Measurements from ENCODE around the gene TMCC3. TPM values are rescaled to one million over a fixed set of nuclear protein-coding genes. Genes with fewer than 3 reads are reported as not detected.

TMCC3 gene
- total RNA-seq, 1 donor from 2014 or later, result 1.7 TPM

DNA sequence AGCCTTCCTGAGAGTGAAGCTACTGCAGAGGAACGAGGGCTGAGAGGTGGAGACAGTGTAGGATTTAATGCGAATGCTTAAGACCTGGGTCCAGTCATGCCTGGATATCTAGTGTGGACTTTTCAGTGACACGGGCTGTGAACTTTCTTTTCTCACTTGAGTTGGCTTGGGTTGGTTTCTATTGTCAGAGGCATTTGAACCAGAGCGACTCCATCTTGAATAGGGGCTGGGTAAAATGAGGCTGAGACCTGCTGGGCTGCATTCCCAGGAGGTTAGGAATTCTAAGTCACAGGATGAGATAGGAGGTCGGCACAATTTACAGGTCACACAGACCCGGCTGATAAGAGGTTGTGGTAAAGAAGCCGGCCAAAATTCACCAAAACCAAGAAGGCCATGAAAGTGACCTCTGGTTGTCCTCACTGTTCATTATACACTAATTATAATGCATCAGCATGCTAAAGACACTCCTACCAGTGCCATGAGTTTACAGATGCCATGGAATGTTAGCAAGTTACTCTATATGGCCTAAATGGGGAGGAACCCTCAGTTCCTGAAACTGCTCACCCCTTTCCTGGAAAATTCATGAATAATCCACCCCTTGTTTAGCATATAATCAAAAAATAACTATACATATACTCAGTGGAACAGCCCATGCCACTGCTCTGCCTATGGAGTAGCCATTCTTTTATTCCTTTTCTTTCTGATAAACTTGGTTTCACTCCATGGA lies 34.2 kb upstream of the TMCC3 start:
- Histone ChIP-seq H3K9me3 (replicated peaks) (no peaks in the 10 kb centered on the region), H3K27ac (replicated peaks) (no peak overlapping the region), H3K27me3 (ENCODE audit: low read depth) (no peaks in the 10 kb centered on the region), H3K4me3 (no peak overlapping the region), H3K36me3 (no peaks in the 10 kb centered on the region), H3K4me1 (peaks cover 9% of the 10 kb centered on the region)
- DNase-seq, result no peak
- intact Hi-C loops (cut with micrococcal nuclease), result no loop called here
- TF ChIP-seq, protein P1, sequence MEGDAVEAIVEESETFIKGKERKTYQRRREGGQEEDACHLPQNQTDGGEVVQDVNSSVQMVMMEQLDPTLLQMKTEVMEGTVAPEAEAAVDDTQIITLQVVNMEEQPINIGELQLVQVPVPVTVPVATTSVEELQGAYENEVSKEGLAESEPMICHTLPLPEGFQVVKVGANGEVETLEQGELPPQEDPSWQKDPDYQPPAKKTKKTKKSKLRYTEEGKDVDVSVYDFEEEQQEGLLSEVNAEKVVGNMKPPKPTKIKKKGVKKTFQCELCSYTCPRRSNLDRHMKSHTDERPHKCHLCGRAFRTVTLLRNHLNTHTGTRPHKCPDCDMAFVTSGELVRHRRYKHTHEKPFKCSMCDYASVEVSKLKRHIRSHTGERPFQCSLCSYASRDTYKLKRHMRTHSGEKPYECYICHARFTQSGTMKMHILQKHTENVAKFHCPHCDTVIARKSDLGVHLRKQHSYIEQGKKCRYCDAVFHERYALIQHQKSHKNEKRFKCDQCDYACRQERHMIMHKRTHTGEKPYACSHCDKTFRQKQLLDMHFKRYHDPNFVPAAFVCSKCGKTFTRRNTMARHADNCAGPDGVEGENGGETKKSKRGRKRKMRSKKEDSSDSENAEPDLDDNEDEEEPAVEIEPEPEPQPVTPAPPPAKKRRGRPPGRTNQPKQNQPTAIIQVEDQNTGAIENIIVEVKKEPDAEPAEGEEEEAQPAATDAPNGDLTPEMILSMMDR (IDR thresholded peaks at IDR 0.05; ENCODE audit: borderline replicate concordance), result no peak

DNA sequence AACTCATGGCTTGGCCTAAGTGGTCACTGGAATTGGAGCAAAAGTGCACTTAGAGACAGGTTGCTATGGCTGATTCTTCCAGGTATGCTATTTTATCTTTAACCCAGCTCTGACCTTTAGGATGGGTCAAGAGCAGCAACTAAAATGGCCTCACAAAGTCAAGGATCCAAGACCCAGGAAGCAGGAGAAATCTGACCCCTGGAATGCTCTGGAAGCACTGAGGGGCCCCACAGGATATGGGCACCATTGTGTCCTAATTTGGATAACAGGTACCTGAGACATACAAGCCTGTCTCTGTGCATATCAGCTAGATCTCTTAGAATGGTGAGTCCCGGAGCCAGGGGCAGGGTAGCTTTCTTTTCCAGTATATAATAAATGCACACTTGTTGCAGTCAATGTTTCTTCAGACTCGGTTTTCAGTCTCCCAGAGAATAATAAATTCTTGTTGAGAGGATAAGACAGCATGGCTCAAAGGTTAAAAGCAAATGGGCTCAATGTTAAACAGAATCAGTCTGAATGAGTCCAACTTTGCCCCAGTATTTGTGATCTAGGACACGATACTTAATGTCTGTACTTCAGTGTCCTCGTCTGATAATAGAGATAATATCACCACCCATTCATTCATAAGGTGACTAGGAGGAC lies 29.3 kb upstream of the TMCC3 start:
- Histone ChIP-seq H3K4me3 (no peak overlapping the region), H3K27me3 (ENCODE audit: low read depth) (no peaks in the 10 kb centered on the region), H3K27ac (replicated peaks) (no peak overlapping the region), H3K9me3 (replicated peaks) (no peaks in the 10 kb centered on the region), H3K36me3 (no peaks in the 10 kb centered on the region), H3K4me1 (peaks cover 6% of the 10 kb centered on the region)
- intact Hi-C loops (cut with micrococcal nuclease), result no loop called here
- DNase-seq, result no peak
- TF ChIP-seq, protein P1 (IDR thresholded peaks at IDR 0.05; ENCODE audit: borderline replicate concordance), result no peak

DNA sequence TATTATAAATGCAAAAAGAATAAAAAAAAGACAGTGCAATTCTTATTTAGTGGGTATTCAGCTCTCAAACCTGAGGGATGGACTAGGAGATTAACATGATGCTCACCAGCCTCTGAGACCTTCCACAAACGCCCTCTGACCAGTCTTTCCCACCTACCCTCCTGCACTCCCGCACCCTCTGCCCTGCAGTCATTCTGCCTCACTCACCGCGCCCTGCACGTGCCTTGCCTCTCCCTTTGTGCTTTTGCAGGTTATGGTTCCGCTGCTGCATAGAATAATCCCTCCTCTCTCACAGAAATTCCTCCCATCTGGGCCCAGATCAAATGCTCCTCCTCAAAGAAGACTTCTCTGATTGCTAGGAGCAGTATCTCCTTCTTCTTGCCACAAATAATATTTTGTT lies 28.5 kb upstream of the TMCC3 start:
- no peaks in the 10 kb centered on the region for H3K36me3 ChIP-seq
- no peaks in the 10 kb centered on the region for H3K27me3 ChIP-seq (ENCODE audit: low read depth)
- TF ChIP-seq, protein P1 (IDR thresholded peaks at IDR 0.05; ENCODE audit: borderline replicate concordance), result no peak
- H3K4me1 ChIP-seq, result peaks cover 14% of the 10 kb centered on the region
- no peak overlapping the region for H3K27ac ChIP-seq (replicated peaks)
- intact Hi-C loops (cut with micrococcal nuclease), result no loop called here
- DNase-seq, result no peak
- no peak overlapping the region for H3K4me3 ChIP-seq
- no peaks in the 10 kb centered on the region for H3K9me3 ChIP-seq (replicated peaks)

DNA sequence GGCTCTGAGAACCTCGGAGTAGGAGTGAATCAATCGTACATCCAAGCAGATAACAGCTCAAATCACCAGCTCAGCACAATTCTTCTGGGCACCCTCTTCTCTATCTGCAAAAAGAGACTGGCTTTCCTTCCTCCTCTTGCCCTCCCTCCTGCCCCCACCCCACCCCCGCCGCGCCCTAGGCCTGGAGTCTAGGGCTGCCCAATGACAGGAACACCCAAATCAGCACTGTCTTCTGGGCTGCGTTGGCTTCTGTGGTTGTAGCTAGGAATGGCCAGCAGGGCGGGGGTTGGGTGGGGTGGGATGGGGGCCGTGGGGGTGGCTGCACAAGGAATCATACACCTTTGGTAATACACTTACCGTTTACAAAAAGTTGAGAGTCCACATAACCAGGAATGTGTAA lies 28.0 kb upstream of the TMCC3 start:
- intact Hi-C loops (cut with micrococcal nuclease), result no loop called here
- peaks cover 17% of the 10 kb centered on the region for H3K4me1 ChIP-seq
- no peak for DNase-seq

DNA sequence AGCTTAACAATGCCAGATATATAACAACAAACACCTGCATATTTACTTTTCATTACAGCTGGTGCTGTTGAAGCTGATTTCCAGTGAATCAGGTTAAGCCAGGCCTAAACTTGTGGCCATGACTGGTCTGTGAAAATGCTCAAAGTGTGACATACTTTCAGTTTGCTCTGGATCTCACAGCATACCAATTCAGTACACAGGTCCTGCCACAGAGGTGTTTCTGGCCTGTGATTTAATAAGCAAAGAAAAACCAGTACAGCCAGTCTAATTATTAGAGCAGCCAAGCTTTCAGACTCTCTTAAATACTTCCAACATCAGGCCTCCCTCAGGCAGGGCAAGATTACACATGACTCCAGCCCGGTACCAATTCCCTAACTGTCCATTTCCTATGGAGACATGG lies 27.4 kb upstream of the TMCC3 start:
- DNase-seq, result no peak
- Histone ChIP-seq H3K27me3 (ENCODE audit: low read depth) (no peaks in the 10 kb centered on the region), H3K36me3 (no peaks in the 10 kb centered on the region), H3K4me1 (peaks cover 17% of the 10 kb centered on the region), H3K4me3 (no peak overlapping the region), H3K27ac (replicated peaks) (no peak overlapping the region), H3K9me3 (replicated peaks) (no peaks in the 10 kb centered on the region)
- TF ChIP-seq, protein P1 (IDR thresholded peaks at IDR 0.05; ENCODE audit: borderline replicate concordance), result no peak
- intact Hi-C loops (cut with micrococcal nuclease), result no loop called here

More for the DNA sequence above, 28.0 kb upstream of the TMCC3 start:
- H3K4me3 ChIP-seq, result no peak overlapping the region
- H3K9me3 ChIP-seq (replicated peaks), result no peaks in the 10 kb centered on the region
- no peaks in the 10 kb centered on the region for H3K27me3 ChIP-seq (ENCODE audit: low read depth)
- TF ChIP-seq, protein P1 (IDR thresholded peaks at IDR 0.05; ENCODE audit: borderline replicate concordance), result no peak
- no peak overlapping the region for H3K27ac ChIP-seq (replicated peaks)
- no peaks in the 10 kb centered on the region for H3K36me3 ChIP-seq
